ENCODE data around the gene CTBP1. TPM values are rescaled to one million over a fixed set of nuclear protein-coding genes. Genes with fewer than 3 reads are reported as not detected.

Gene CTBP1
- total and polyA plus RNA-seq, 9 of the 15 experiments (the other 6 are each of a cell fraction or from before 2014, with no cell fraction given): 14.5 to 162 (median 68.2) TPM

GRCh38 chr4:1178300-1179088 lies 70.4 kb downstream of the CTBP1 start (continued):
- TF ChIP-seq, protein P1, sequence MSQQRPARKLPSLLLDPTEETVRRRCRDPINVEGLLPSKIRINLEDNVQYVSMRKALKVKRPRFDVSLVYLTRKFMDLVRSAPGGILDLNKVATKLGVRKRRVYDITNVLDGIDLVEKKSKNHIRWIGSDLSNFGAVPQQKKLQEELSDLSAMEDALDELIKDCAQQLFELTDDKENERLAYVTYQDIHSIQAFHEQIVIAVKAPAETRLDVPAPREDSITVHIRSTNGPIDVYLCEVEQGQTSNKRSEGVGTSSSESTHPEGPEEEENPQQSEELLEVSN (IDR thresholded peaks at IDR 0.05; ENCODE audit: borderline replicate concordance in 1 of 2, extremely low read depth in 1 of 2, insufficient read depth in 1 of 2, insufficient read length in 1 of 2, low read depth in 1 of 2, low read length in 1 of 2, poor library complexity in 1 of 2, severe bottlenecking in 1 of 2): peak in 1 of 2 experiments; percentile 45
- no peak for TF ChIP-seq KLF1 (tag; IDR thresholded peaks at IDR 0.05)

GRCh38 chr4:1177274-1178141 lies 71.4 kb downstream of the CTBP1 start:
- Histone ChIP-seq H4K20me1 (replicated peaks; ENCODE audit: control insufficient read depth, insufficient read depth, low read length) (no peaks in the 10 kb centered on the region), H3K9ac (ENCODE audit: insufficient read depth in 1 of 2, low read depth in 2 of 2, low read length in 2 of 2) (peak overlapping the region in 1 of 2 experiments; percentile 28; a peak in 1 of 4 replicates), H3K9me1 (ENCODE audit: control insufficient read depth, insufficient read depth, low read length) (no peaks in the 10 kb centered on the region), H3K4me2 (ENCODE audit: insufficient read depth, low read length) (no peak overlapping the region), H3K27ac (ENCODE audit: extremely low read depth, low read depth, low read length) (no peak overlapping the region), H3K4me3 (no peak overlapping the region), H3K9me3 (replicated peaks; ENCODE audit: control insufficient read depth, insufficient read depth, low read depth, low read length) (peaks cover 8% of the 10 kb centered on the region), H3K4me1 (replicated peaks in 1 of 2; ENCODE audit: control insufficient read depth in 2 of 2, insufficient read depth in 2 of 2, low read length in 2 of 2) (peaks cover 9 to 41% of the 10 kb centered on the region in 2 experiments; a peak in 4 of 5 replicates), H3K79me2 (ENCODE audit: control insufficient read depth, insufficient read depth, low read length) (no peaks in the 10 kb centered on the region), H2AFZ (ENCODE audit: low read depth, low read length) (no peak overlapping the region), H3K27me3 (ENCODE audit: control insufficient read depth in 2 of 2, insufficient read depth in 2 of 2, low read length in 2 of 2) (no peaks in the 10 kb centered on the region), H3K36me3 (ENCODE audit: control insufficient read depth, insufficient read depth, low read length) (no peaks in the 10 kb centered on the region)
- in situ Hi-C loops (cut with MboI): no loop called here
- intact Hi-C loops (cut with micrococcal nuclease): no loop called here
- BruUV-seq (replicated peaks): no TSS peak
- ATAC-seq (no peak), DNase-seq (ENCODE audit: extremely low read depth in 1 of 4, low spot score in 3 of 4) (no peak), FAIRE-seq (no peak)
- ChIA-PET CTCF (ENCODE audit: low intra/inter-chr PET ratio) (no interaction called here), POLR2A (no interaction called here)
- TF ChIP-seq IRF9 (tag; IDR thresholded peaks at IDR 0.05): no peak
- 37% methylated on average over 23 of the region's 28 CpGs for WGBS (ENCODE audit: insufficient coverage, low coverage, missing lambda C conversion rate)

All from K562 (cell line).